WTC11 (cell line): ENCODE results near the gene PLXNA2.

Source experiments
- ATF2 ChIP-seq: sonication (generic); formaldehyde crosslinking; IDR thresholded peaks from 2 replicates; pipeline ENCODE4 v1.8.1; 2022; ENCODE audit warnings: low read depth, missing genetic modification reagents, borderline replicate concordance
- CTCF ChIP-seq: fragments of 200-600 bp; IDR thresholded peaks from 2 replicates; pipeline ENCODE4 v1.8.0; 2022; ENCODE audit warnings: antibody characterized with exemption
- FOXK1 ChIP-seq: sonication (generic); formaldehyde crosslinking; IDR thresholded peaks from 2 replicates; pipeline ENCODE4 v1.8.0; 2022; ENCODE audit warnings: mild to moderate bottlenecking, moderate library complexity, missing genetic modification reagents
- GABPB1 ChIP-seq: sonication (generic); formaldehyde crosslinking; IDR thresholded peaks from 2 replicates; pipeline ENCODE4 v1.8.1; 2023; ENCODE audit warnings: mild to moderate bottlenecking, missing genetic modification reagents
- HMGXB4 ChIP-seq: sonication (generic); formaldehyde crosslinking; IDR thresholded peaks from 2 replicates; pipeline ENCODE4 v1.8.1; 2023; ENCODE audit warnings: mild to moderate bottlenecking, moderate library complexity, missing genetic modification reagents
- JUN ChIP-seq: sonication (generic); formaldehyde crosslinking; IDR thresholded peaks from 2 replicates; pipeline ENCODE4 v1.8.0; 2023; ENCODE audit warnings: mild to moderate bottlenecking, missing genetic modification reagents
- MAX ChIP-seq: sonication (generic); formaldehyde crosslinking; IDR thresholded peaks from 2 replicates; pipeline ENCODE4 v1.8.0; 2022; ENCODE audit warnings: mild to moderate bottlenecking, missing genetic modification reagents
- NR1H2 ChIP-seq: sonication (generic); formaldehyde crosslinking; IDR thresholded peaks from 2 replicates; pipeline ENCODE4 v1.9.0; 2021; ENCODE audit warnings: mild to moderate bottlenecking, moderate library complexity, missing genetic modification reagents
- NR3C1 ChIP-seq: sonication (generic); formaldehyde crosslinking; conservative IDR thresholded peaks from 2 replicates; pipeline ENCODE4 v1.8.1; 2023; ENCODE audit warnings: low read depth, mild to moderate bottlenecking, missing genetic modification reagents
- PRDM15 ChIP-seq: sonication (generic); formaldehyde crosslinking; IDR thresholded peaks from 2 replicates; pipeline ENCODE4 v1.8.0; 2022; ENCODE audit warnings: missing genetic modification reagents
- SP1 ChIP-seq: sonication (generic); formaldehyde crosslinking; conservative IDR thresholded peaks from 2 replicates; pipeline ENCODE4 v1.8.1; 2022; ENCODE audit warnings: missing genetic modification reagents
- TF ChIP-seq, protein P1 (sequence below): sonication (generic); formaldehyde crosslinking; IDR thresholded peaks from 2 replicates; pipeline ENCODE4 v1.8.1; 2023; ENCODE audit warnings: mild to moderate bottlenecking, missing genetic modification reagents, moderate library complexity
- TF ChIP-seq, protein P2 (sequence below): sonication (generic); formaldehyde crosslinking; IDR thresholded peaks from 2 replicates; pipeline ENCODE4 v1.8.0; 2023; ENCODE audit warnings: missing genetic modification reagents

DNA sequence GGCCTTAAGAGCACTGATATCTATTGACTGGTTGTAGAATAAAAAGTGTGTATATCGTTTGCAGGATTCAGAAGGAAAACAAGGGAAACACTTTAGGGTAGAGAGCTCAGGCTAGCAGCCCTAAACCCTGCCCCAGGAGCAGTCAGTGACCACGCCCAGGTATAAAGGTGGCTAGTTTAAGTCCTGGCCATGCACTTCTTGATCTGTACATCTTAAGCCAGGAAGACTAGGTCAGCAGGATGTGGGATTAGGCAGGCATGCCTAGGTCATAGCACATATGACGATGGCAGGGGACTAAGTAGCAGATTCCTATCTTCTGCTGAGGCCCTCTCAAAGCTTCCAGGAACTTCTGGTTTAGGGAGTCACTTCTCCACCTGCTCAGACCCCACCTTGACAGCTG, 175.3 kb downstream of the PLXNA2 start:
- no peak for TF ChIP-seq NR1H2
- no peak for TF ChIP-seq CTCF
- TF ChIP-seq PRDM15 (CRISPR knock-in tag): no peak
- TF ChIP-seq, protein P1, sequence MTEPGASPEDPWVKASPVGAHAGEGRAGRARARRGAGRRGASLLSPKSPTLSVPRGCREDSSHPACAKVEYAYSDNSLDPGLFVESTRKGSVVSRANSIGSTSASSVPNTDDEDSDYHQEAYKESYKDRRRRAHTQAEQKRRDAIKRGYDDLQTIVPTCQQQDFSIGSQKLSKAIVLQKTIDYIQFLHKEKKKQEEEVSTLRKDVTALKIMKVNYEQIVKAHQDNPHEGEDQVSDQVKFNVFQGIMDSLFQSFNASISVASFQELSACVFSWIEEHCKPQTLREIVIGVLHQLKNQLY: no peak
- TF ChIP-seq MAX (CRISPR knock-in tag): no peak
- no peak for TF ChIP-seq ATF2 (CRISPR knock-in tag)
- no peak for TF ChIP-seq HMGXB4 (CRISPR knock-in tag)
- TF ChIP-seq, protein P2, sequence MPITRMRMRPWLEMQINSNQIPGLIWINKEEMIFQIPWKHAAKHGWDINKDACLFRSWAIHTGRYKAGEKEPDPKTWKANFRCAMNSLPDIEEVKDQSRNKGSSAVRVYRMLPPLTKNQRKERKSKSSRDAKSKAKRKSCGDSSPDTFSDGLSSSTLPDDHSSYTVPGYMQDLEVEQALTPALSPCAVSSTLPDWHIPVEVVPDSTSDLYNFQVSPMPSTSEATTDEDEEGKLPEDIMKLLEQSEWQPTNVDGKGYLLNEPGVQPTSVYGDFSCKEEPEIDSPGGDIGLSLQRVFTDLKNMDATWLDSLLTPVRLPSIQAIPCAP: no peak
- TF ChIP-seq JUN (CRISPR knock-in tag): no peak
- TF ChIP-seq FOXK1 (CRISPR knock-in tag): no peak
- no peak for TF ChIP-seq NR3C1 (CRISPR knock-in tag)
- TF ChIP-seq GABPB1 (CRISPR knock-in tag): no peak
- TF ChIP-seq SP1 (CRISPR knock-in tag): no peak
